DND-41 (cell line): ENCODE results near the gene PARP4.

ENCODE experiments used
- CTCF ChIP-seq: IDR thresholded peaks from 2 replicates; pipeline ENCODE4 v1.5.1; 2012; ENCODE audit warnings: borderline replicate concordance, low read length, moderate library complexity, mild to moderate bottlenecking; ENCODE audit not compliant: poor library complexity, severe bottlenecking; ENCODE audit errors: extremely low read depth
- EZH2 ChIP-seq: IDR thresholded peaks from 3 replicates; pipeline ENCODE4 v1.6.1; 2012; ENCODE audit warnings: borderline replicate concordance, low read depth, mild to moderate bottlenecking, moderate library complexity, low read length, inconsistent platforms; ENCODE audit not compliant: severe bottlenecking

GRCh38 chr13:24529478-24529877, 16.9 kb upstream of the PARP4 start:
- TF ChIP-seq CTCF: no peak
- TF ChIP-seq EZH2: no peak
